ENCODE measurements around the gene MET. TPM values are rescaled to one million over a fixed set of nuclear protein-coding genes. Genes with fewer than 3 reads are reported as not detected.

The MET gene
- total and polyA plus RNA-seq, 2 of the 13 experiments (the other 11 are each of a cell fraction or from before 2014, with no cell fraction given), result 21.8 to 31.5 TPM

DNA sequence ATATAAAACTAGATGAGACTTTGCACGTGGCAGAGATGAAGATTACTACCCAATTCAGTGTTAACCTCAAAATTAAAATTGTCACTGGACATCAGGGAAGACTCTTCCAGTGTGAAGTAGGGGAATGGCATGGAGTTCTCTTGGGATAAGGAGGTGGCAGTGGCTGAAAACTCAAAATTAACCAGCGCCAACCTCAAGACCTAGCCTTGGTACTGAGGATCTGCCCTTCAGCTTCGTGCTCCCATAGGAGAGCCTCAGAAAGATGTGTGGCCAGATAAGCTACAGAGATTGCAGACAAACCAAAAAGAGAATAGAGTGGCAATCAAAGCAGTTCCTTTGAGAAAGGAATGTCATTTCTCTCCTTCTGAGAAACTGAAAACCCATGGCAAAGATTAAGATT lies 143.0 kb downstream of the MET start:
- POLR2A ChIA-PET, result no interaction called here
- Histone ChIP-seq H3K9me3 (ENCODE audit: low read length) (no peaks in the 10 kb centered on the region), H3K4me1 (ENCODE audit: insufficient read depth, low read length) (peaks cover 35% of the 10 kb centered on the region), H3K4me3 (replicated peaks in 1 of 3; ENCODE audit: insufficient read depth in 1 of 3, low read depth in 2 of 3, low read length in 3 of 3) (no peak overlapping the region), H3K9ac (ENCODE audit: insufficient read depth, low read depth, low read length) (no peak overlapping the region), H3K36me3 (replicated peaks in 1 of 2; ENCODE audit: control insufficient read depth in 1 of 2, insufficient read depth in 2 of 2, low read length in 2 of 2) (no peaks in the 10 kb centered on the region), H3K27me3 (ENCODE audit: control insufficient read depth in 1 of 2, insufficient read depth in 2 of 2, low read length in 2 of 2) (no peaks in the 10 kb centered on the region), H2AFZ (ENCODE audit: low read length) (no peak overlapping the region), H3K4me2 (ENCODE audit: low read depth, low read length) (no peak overlapping the region), H4K20me1 (ENCODE audit: insufficient read depth, low read length) (no peaks in the 10 kb centered on the region), H3K79me2 (ENCODE audit: insufficient read depth, low read length) (peaks cover 17% of the 10 kb centered on the region), H3K27ac (ENCODE audit: extremely low read length, insufficient read depth, low read length) (no peak overlapping the region)
- FAIRE-seq (no peak), DNase-seq (ENCODE audit: low spot score) (no peak), ATAC-seq (no peak)
- no peak for TF ChIP-seq ARNTL (CRISPR knock-in tag; IDR thresholded peaks at IDR 0.05)
- no peak for TF ChIP-seq ZFP1 (CRISPR knock-in tag; IDR thresholded peaks at IDR 0.05)
- TF ChIP-seq RFXANK (CRISPR knock-in tag; IDR thresholded peaks at IDR 0.05), result no peak
- no peak for TF ChIP-seq ZNF460 (CRISPR knock-in tag; IDR thresholded peaks at IDR 0.05; ENCODE audit: borderline replicate concordance)
- TF ChIP-seq ZNF768 (CRISPR knock-in tag; IDR thresholded peaks at IDR 0.05), result no peak
- in situ Hi-C loops (cut with HindIII; ENCODE audit: extremely low pct_ligation_motif_present, low pct_unique_long_range_greater_than_20kb), result loop anchor here (25.0 kb wide), 1 partner anchor 653 kb away; no protein-coding TSS in a partner anchor
- CTCF ChIA-PET (ENCODE audit: low intra/inter-chr PET ratio, low total read pairs), result no interaction called here
- BruUV-seq (replicated peaks), result no TSS peak
- WGBS (ENCODE audit: low lambda C conversion rate), result 84% methylated on average over 3 of the region's 3 CpGs
- intact Hi-C loops (cut with micrococcal nuclease; ENCODE audit: unreplicated experiment), result no loop called here

DNA sequence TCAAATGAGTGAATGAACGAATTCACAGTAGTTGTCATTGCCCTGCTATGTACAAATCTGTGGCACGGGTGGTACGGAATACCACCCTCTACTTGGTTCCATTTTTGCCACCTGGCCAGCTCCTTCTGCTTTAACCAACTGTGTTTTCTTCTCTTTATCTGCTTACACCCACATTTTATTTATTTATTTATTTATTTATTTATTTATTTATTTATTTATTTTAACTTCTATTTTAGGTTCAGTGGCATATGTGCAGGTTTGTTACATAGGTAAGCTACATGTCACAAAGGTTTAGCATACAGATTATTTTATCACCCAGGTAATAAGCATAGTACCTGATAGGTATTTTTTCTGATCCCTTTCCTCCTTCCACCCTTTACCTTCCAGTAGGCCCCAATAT lies 148.2 kb downstream of the MET start:
- DNase-seq (ENCODE audit: low spot score), result no peak
- no peak overlapping the region for H2AFZ ChIP-seq (ENCODE audit: low read length)
- in situ Hi-C loops (cut with HindIII; ENCODE audit: extremely low pct_ligation_motif_present, low pct_unique_long_range_greater_than_20kb) (loop anchor here (25.0 kb wide), 1 partner anchor 658 kb away; no protein-coding TSS in a partner anchor), intact Hi-C loops (cut with micrococcal nuclease; ENCODE audit: unreplicated experiment) (no loop called here)
- no peak overlapping the region for H3K4me3 ChIP-seq (replicated peaks in 1 of 3; ENCODE audit: insufficient read depth in 1 of 3, low read depth in 2 of 3, low read length in 3 of 3)
- BruUV-seq (replicated peaks), result no TSS peak
- no peaks in the 10 kb centered on the region for H3K27me3 ChIP-seq (ENCODE audit: control insufficient read depth in 1 of 2, insufficient read depth in 2 of 2, low read length in 2 of 2)
- FAIRE-seq, result no peak
- H3K9me3 ChIP-seq (ENCODE audit: low read length), result no peaks in the 10 kb centered on the region
- ATAC-seq, result no peak
- H3K79me2 ChIP-seq (ENCODE audit: insufficient read depth, low read length), result peaks cover 4% of the 10 kb centered on the region
- CTCF ChIA-PET (ENCODE audit: low intra/inter-chr PET ratio, low total read pairs), result no interaction called here
- H3K4me2 ChIP-seq (ENCODE audit: low read depth, low read length), result no peak overlapping the region
- no peak overlapping the region for H3K27ac ChIP-seq (ENCODE audit: extremely low read length, insufficient read depth, low read length)
- WGBS (ENCODE audit: low lambda C conversion rate), result 82% methylated on average over 3 of the region's 3 CpGs
- no peaks in the 10 kb centered on the region for H3K4me1 ChIP-seq (ENCODE audit: insufficient read depth, low read length)
- no peaks in the 10 kb centered on the region for H3K36me3 ChIP-seq (replicated peaks in 1 of 2; ENCODE audit: control insufficient read depth in 1 of 2, insufficient read depth in 2 of 2, low read length in 2 of 2)
- no peak overlapping the region for H3K9ac ChIP-seq (ENCODE audit: insufficient read depth, low read depth, low read length)
- H4K20me1 ChIP-seq (ENCODE audit: insufficient read depth, low read length), result no peaks in the 10 kb centered on the region
- POLR2A ChIA-PET, result no interaction called here
- TF ChIP-seq, protein P1, sequence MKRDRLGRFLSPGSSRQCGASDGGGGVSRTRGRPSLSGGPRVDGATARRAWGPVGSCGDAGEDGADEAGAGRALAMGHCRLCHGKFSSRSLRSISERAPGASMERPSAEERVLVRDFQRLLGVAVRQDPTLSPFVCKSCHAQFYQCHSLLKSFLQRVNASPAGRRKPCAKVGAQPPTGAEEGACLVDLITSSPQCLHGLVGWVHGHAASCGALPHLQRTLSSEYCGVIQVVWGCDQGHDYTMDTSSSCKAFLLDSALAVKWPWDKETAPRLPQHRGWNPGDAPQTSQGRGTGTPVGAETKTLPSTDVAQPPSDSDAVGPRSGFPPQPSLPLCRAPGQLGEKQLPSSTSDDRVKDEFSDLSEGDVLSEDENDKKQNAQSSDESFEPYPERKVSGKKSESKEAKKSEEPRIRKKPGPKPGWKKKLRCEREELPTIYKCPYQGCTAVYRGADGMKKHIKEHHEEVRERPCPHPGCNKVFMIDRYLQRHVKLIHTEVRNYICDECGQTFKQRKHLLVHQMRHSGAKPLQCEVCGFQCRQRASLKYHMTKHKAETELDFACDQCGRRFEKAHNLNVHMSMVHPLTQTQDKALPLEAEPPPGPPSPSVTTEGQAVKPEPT (CRISPR knock-in tag; IDR thresholded peaks at IDR 0.05; ENCODE audit: low read depth), result no peak
- TF ChIP-seq ZEB1 (IDR thresholded peaks at IDR 0.05; ENCODE audit: insufficient replicate concordance, low read depth) (no peak), JUND (CRISPR knock-in tag; IDR thresholded peaks at IDR 0.05) (no peak), ZNF547 (CRISPR knock-in tag; IDR thresholded peaks at IDR 0.05) (no peak), RFX3 (CRISPR knock-in tag; IDR thresholded peaks at IDR 0.05) (no peak), NRL (CRISPR knock-in tag; IDR thresholded peaks at IDR 0.05; ENCODE audit: borderline replicate concordance) (no peak), CHD2 (IDR thresholded peaks at IDR 0.05; ENCODE audit: low read depth, low read length) (no peak), TCF7L2 (IDR thresholded peaks at IDR 0.05; ENCODE audit: low read depth, low read length) (no peak)
- TF ChIP-seq, protein P2, sequence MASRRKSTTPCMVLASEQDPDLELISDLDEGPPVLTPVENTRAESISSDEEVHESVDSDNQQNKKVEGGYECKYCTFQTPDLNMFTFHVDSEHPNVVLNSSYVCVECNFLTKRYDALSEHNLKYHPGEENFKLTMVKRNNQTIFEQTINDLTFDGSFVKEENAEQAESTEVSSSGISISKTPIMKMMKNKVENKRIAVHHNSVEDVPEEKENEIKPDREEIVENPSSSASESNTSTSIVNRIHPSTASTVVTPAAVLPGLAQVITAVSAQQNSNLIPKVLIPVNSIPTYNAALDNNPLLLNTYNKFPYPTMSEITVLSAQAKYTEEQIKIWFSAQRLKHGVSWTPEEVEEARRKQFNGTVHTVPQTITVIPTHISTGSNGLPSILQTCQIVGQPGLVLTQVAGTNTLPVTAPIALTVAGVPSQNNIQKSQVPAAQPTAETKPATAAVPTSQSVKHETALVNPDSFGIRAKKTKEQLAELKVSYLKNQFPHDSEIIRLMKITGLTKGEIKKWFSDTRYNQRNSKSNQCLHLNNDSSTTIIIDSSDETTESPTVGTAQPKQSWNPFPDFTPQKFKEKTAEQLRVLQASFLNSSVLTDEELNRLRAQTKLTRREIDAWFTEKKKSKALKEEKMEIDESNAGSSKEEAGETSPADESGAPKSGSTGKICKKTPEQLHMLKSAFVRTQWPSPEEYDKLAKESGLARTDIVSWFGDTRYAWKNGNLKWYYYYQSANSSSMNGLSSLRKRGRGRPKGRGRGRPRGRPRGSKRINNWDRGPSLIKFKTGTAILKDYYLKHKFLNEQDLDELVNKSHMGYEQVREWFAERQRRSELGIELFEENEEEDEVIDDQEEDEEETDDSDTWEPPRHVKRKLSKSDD (CRISPR knock-in tag; IDR thresholded peaks at IDR 0.05; ENCODE audit: low read depth), result no peak
- TF ChIP-seq, protein P3, sequence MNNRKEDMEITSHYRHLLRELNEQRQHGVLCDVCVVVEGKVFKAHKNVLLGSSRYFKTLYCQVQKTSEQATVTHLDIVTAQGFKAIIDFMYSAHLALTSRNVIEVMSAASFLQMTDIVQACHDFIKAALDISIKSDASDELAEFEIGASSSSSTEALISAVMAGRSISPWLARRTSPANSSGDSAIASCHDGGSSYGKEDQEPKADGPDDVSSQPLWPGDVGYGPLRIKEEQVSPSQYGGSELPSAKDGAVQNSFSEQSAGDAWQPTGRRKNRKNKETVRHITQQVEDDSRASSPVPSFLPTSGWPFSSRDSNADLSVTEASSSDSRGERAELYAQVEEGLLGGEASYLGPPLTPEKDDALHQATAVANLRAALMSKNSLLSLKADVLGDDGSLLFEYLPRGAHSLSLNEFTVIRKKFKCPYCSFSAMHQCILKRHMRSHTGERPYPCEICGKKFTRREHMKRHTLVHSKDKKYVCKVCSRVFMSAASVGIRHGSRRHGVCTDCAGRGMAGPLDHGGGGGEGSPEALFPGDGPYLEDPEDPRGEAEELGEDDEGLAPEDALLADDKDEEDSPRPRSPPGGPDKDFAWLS (CRISPR knock-in tag; IDR thresholded peaks at IDR 0.05; ENCODE audit: borderline replicate concordance), result no peak

Data from HepG2 (cell line).